IgD-negative memory B cell (primary cell): Measurements from ENCODE around the gene MCRIP2. TPM values are rescaled to one million over a fixed set of nuclear protein-coding genes. Genes with fewer than 3 reads are reported as not detected.

ENCODE experiments used
- H3K27ac Mint-ChIP-seq, 3 donors: one replicate each; pipeline ENCODE4 v1.8.0; 2020 to 2022; ENCODE audit warnings: mild to moderate bottlenecking in 3 of 3, mixed read lengths in 3 of 3, moderate library complexity in 1 of 3
- H3K27me3 Mint-ChIP-seq: one replicate; pipeline ENCODE4 v1.8.0; 2021; ENCODE audit warnings: mixed read lengths
- H3K36me3 Mint-ChIP-seq: one replicate; pipeline ENCODE4 v1.8.0; 2020; ENCODE audit warnings: mild to moderate bottlenecking, mixed read lengths
- H3K4me1 Mint-ChIP-seq, 3 donors: one replicate each; pipeline ENCODE4 v1.8.0; 2020 to 2022; ENCODE audit warnings: mixed read lengths in 3 of 3, mild to moderate bottlenecking in 1 of 3
- H3K4me3 Mint-ChIP-seq, 4 donors: one replicate each; pipeline ENCODE4 v1.8.0; 2020 to 2022; ENCODE audit warnings: mild to moderate bottlenecking in 4 of 4, mixed read lengths in 4 of 4, moderate library complexity in 3 of 4
- H3K9me3 Mint-ChIP-seq, 3 donors: one replicate each; pipeline ENCODE4 v1.8.0; 2020 to 2021; ENCODE audit warnings: mixed read lengths in 3 of 3, mild to moderate bottlenecking in 1 of 3
- polyA plus RNA-seq: library from polyadenylated mRNA; unstranded; fragments of 300-500 nt; fragmentation: Illumina TruSeq; gene quantifications from one replicate; pipeline ENCODE4 v1.2.3, GENCODE V29; 2021

The MCRIP2 gene
- polyA plus RNA-seq, 1 donor from 2014 or later = 52.8 TPM

DNA sequence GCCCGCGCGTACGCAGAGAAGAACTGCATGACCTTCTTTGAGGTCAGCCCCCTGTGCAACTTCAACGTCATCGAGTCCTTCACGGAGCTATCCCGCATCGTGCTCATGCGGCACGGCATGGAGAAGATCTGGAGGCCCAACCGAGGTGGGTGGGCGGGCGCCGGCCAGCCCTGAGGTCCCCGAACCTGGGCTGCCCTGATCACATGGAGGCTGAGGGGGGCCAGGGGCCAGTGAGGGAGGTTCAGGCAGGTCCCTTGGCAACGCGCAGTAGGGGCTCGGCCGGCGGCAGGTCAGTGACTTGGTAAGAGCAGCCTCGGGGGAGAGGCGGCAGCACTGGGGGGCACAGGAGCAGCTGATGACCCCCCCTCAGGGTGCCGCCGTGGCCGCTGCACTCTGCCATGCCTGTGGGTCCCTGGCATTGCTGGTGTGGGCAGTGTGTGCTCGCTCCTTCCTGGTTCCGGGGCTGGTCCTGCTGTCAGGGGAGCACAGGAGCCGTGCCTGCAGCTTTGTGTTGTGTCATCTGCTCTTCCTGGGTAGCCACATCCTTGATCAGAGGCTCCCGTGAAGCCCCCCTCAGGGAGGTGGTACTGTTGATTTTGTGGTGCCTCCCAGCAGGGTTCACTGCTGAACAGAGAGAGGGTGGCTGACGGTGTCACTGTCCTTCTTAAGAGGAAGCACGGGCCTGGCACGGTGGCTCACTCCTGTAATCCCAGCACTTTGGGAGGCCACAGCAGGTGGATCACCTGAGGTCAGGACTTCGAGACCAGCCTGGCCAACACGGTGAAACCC is 15.5 kb upstream of the MCRIP2 start:
- Mint-ChIP-seq H3K9me3 (no peaks in the 10 kb centered on the region), H3K27ac (no peak overlapping the region), H3K36me3 (peaks cover 2% of the 10 kb centered on the region), H3K27me3 (no peaks in the 10 kb centered on the region), H3K4me1 (peaks cover 0 to 2% (median 0%) of the 10 kb centered on the region in 3 donors), H3K4me3 (no peak overlapping the region)

DNA sequence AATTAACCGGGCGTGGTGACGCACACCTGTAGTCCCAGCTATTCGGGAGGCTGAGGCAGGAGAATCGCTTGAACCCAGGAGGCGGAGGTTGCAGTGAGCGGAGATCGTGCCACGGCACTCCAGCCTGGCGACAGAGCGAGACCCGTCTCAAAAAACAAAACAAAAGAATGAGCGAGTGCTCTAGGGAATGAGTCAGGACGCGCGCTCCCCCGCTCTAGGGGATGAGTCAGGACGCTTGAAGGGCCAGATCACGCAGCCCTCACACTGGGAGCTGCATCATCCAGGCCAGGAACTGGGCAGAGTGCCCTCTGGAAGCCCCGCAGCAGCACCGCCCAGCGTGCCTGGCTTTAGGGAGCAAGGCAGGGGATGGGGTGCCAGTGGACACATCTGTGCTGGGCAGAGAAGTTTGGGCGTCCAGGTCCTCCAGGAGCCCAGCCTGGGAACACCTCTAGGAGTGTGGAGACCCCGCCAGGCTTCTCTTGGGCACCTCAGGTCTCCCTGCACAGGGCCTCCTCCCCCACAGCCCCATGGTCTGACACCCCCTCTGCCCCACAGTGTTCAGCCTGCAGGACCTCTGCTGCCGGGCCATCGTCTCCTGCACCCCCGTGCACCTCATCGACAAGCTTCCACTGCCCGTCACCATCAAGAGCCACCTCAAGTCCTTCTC is 14.7 kb upstream of the MCRIP2 start:
- Mint-ChIP-seq H3K27ac (peak overlapping the region in 1 of 3 donors; percentile 21), H3K4me3 (peak overlapping the region in 1 of 4 donors; percentile 28), H3K27me3 (no peaks in the 10 kb centered on the region), H3K36me3 (peaks cover 2% of the 10 kb centered on the region), H3K9me3 (no peaks in the 10 kb centered on the region), H3K4me1 (peaks cover 0 to 2% (median 0%) of the 10 kb centered on the region in 3 donors)

DNA sequence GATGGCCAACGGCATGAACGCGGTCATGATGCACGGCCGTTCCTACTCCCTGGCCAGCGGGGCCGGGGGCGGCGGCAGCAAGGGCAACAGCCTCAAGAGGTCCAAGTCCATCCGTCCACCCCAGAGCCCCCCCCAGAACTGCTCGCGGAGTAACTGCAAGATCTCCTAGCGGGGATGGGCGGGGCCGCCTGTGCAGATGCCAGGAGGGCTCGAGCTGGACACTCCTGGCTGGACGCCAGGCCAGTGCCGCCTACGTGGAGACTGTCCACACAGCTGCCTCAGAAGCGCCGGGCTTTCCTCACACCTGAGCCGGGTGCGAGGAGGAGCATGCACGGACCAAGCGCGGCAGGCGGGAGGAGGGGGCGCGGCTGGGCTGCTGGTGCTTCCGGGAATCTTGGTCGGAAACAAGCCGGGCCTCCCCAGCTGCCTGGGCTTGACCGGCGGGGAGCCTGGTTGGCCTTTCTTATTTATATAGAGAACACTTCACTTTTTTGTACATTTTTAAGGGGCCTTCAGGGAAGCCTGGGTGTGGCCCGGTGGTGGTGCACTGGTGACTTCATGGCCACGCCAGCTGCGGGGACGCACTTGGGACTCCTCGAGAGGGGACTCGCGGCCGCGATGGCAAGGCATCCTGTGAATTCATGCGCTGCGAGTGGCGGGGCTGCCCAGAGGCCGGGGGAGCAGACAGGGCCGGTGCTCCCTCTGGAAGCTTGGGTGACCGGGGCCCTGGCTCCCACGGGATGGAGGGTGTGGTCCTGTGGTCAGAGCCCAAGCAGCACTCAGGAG is 14.0 kb upstream of the MCRIP2 start:
- Mint-ChIP-seq H3K27me3 (no peaks in the 10 kb centered on the region), H3K27ac (no peak overlapping the region), H3K36me3 (peaks cover 2% of the 10 kb centered on the region), H3K4me3 (no peak overlapping the region), H3K4me1 (peaks cover 0 to 2% (median 0%) of the 10 kb centered on the region in 3 donors), H3K9me3 (no peaks in the 10 kb centered on the region)

DNA sequence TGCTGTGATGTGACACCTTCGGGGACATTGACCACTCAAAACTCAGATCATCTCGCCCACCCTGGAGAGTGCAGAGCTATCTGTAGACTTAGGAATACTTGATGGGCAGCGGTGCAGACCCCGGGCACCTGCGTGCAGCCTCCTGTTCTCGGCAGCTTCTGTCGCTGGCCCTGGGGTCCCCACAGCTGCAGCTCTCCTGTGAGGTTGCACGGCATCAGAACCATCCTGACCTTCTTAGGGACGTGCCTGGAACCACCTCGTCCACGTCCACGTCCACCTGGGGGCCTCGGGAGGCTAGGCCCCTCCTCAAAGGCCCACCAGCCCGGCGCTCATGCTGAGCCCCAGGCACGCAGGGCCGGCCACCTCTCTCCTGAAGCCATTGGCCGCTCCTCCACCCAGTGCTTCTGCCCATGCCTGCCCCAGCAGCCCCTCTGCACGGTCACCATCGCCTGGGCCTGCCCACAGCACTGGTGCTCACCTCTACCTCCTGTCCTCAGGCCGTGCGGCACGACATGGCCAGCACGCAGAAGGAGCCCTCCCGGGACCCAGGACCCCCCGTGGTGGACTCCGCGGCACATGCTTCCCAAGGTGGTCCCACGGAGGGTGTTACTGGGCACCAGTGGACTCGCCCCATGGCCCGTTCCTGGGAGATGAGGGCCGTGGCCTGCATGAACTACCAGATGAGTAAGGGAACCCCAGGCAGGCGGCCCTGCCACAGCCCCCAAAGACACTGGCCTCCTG is 13.1 kb upstream of the MCRIP2 start:
- Mint-ChIP-seq H3K36me3 (peaks cover 2% of the 10 kb centered on the region), H3K4me3 (no peak overlapping the region), H3K27ac (peak overlapping the region in 2 of 3 donors; percentile 51 to 63), H3K4me1 (peaks cover 0 to 2% (median 0%) of the 10 kb centered on the region in 3 donors), H3K9me3 (no peaks in the 10 kb centered on the region), H3K27me3 (no peaks in the 10 kb centered on the region)

DNA sequence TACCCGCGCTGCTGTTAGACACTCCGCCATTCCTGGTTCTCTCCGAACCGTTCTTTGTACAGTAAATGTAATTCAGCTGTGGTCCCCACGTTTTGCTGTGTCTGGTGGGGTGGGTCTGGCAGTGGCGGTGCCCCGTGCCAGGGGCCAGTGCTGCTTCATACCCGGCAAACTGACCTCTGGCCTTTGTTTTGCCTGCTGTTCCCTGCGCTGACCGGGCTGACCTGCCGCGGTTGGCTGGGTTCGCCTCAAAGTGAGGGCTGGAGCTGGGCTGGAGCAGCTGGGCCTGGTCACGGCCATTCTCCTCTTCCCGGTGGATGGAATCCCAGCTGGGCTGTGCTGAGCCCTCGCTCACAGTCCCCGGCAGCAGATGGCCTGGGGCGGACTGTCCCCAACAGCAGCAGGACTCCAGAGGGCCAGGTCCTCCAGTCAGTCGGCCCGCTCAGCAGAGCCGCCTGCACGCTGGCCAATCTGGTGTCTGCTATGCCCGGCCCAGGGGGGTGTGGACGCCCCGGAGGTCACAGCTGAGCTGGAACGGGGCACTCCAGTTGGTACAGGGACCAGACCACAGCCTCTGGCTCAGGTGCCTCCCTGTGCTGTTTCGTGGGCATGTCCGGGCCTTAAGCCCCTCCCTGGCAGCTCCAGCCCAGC is 12.3 kb upstream of the MCRIP2 start:
- Mint-ChIP-seq H3K4me3 (no peak overlapping the region), H3K4me1 (peaks cover 0 to under 1% (median 0%) of the 10 kb centered on the region in 3 donors), H3K27ac (peak overlapping the region in 2 of 3 donors; percentile 51 to 63), H3K9me3 (no peaks in the 10 kb centered on the region), H3K36me3 (peaks cover 2% of the 10 kb centered on the region), H3K27me3 (no peaks in the 10 kb centered on the region)

DNA sequence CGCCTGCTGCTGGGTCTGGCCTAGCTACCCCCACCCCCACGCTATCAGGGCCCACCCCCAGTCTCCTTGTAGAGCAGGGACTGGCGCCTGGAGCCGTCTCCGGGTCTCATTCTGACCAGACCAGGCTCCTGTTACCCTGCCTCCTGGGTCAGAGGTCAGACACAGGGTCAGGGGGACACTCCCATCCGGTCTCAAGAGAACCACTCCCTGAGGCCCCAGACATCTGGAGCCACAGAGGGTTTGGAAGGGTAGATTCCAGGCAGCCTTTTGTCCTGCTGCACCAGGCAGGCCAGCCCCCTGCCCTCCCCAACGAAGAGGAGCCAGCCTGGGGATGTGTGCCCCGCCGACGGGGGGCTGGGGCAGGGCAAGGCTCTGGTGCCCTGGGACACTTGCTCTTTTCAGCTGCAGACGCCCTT is 11.8 kb upstream of the MCRIP2 start:
- Mint-ChIP-seq H3K27me3 (no peaks in the 10 kb centered on the region), H3K4me3 (no peak overlapping the region), H3K27ac (no peak overlapping the region), H3K9me3 (no peaks in the 10 kb centered on the region), H3K36me3 (peaks cover 2% of the 10 kb centered on the region), H3K4me1 (peaks cover 0 to 2% (median 0%) of the 10 kb centered on the region in 3 donors)

DNA sequence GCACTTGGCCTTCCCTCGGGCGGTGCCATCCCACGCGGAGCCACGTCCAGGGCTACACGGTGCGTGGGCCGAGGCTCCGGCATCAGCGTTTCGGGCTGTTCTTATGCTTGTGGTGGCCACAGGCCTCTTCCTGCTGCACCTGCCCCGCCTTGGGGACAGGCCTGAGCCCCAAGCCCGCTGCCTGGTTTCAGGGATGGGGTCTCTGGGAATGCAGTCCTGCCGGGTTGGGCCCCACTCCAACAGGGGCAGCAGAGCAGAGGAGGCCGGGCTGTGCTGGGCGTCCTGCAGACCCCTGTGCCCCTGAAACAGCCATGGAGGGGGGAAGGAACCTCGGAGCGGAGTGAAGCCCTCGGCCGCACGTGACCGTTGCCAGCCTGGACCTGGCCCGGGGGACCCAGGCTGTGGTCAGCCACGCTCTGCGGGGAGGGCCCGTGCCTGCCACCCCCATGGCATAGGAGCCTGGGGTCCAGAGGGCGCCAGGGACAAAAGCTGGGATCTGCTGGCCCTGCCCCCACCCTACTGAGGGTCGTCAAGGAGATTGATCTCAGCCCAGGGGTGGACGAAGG is 11.3 kb upstream of the MCRIP2 start:
- Mint-ChIP-seq H3K4me1 (peaks cover 0 to 5% (median 0%) of the 10 kb centered on the region in 3 donors), H3K4me3 (no peak overlapping the region), H3K27me3 (no peaks in the 10 kb centered on the region), H3K36me3 (peaks cover 2% of the 10 kb centered on the region), H3K27ac (no peak overlapping the region), H3K9me3 (no peaks in the 10 kb centered on the region)

DNA sequence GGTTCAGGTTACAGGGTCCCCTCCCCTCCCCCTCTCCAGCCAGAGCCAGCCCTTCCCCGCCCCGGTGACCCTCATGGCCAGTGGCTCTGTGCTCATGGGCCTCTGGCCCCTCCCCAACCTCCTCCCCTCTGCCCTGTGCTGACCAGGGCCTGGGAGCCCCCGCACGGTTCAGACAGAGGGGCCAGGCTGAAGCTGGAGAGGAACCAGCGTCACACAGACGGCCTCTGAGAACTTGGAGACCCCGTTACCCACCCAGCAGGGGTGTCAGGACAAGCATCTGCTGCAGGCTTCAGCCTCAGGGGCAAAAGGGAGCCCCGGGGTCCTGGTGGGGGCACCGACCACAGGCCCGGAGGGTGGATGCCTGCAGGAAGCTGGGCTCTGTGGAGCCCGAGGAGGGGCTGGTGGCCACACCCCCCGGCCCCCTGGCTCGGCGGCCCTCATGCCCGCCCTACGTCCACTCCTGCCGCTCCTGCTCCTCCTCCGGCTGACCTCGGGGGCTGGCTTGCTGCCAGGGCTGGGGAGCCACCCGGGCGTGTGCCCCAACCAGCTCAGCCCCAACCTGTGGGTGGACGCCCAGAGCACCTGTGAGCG is 10.7 kb upstream of the MCRIP2 start, which contains the start of gene WFIKKN1:
TSS of gene WFIKKN1 (plus strand) at position 171 of the 591 bp plus-strand sequence. CDS start at position 440, 269 bp downstream.
- H3K9me3 Mint-ChIP-seq = no peaks in the 10 kb centered on the region
- peaks cover 0 to 5% (median 0%) of the 10 kb centered on the region in 3 donors for H3K4me1 Mint-ChIP-seq
- H3K27ac Mint-ChIP-seq = no peak within 1 kb of the TSS
- peak within 1 kb of the TSS in 1 of 4 donors; percentile 12 for H3K4me3 Mint-ChIP-seq
- peaks cover 2% of the 10 kb centered on the region for H3K36me3 Mint-ChIP-seq
- no peaks in the 10 kb centered on the region for H3K27me3 Mint-ChIP-seq

DNA sequence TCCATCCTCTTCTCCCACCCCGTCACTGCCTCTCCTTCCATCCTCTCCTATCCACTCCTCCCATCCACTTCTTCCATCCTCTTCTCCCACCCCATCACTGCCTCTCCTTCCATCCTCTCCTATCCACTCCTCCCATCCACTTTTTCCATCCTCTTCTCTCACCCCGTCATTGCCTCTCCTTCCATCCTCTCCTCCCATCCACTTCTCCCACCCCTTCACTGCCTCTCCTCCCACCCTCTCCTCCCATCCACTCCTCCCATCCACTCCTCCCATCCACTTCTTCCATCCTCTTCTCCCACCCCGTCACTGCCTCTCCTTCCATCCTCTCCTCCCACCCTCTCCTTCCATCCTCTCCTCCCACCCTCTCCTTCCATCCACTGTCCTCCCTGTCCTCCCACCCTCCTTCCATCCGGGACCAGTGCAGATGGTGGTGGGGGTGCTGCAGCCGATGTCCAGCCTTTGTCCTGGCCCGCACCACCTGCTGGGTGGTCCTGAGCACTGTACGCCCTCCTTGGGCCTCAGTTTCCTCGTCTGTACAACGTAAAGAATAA is 9.7 kb upstream of the MCRIP2 start:
- no peak overlapping the region for H3K27ac Mint-ChIP-seq
- peaks cover 0 to 6% (median 5%) of the 10 kb centered on the region in 3 donors for H3K4me1 Mint-ChIP-seq
- peaks cover 0 to 2% (median 0%) of the 10 kb centered on the region in 3 donors for H3K9me3 Mint-ChIP-seq
- H3K4me3 Mint-ChIP-seq = peak overlapping the region in 1 of 4 donors; percentile 12
- no peaks in the 10 kb centered on the region for H3K36me3 Mint-ChIP-seq
- peaks cover 3% of the 10 kb centered on the region for H3K27me3 Mint-ChIP-seq

DNA sequence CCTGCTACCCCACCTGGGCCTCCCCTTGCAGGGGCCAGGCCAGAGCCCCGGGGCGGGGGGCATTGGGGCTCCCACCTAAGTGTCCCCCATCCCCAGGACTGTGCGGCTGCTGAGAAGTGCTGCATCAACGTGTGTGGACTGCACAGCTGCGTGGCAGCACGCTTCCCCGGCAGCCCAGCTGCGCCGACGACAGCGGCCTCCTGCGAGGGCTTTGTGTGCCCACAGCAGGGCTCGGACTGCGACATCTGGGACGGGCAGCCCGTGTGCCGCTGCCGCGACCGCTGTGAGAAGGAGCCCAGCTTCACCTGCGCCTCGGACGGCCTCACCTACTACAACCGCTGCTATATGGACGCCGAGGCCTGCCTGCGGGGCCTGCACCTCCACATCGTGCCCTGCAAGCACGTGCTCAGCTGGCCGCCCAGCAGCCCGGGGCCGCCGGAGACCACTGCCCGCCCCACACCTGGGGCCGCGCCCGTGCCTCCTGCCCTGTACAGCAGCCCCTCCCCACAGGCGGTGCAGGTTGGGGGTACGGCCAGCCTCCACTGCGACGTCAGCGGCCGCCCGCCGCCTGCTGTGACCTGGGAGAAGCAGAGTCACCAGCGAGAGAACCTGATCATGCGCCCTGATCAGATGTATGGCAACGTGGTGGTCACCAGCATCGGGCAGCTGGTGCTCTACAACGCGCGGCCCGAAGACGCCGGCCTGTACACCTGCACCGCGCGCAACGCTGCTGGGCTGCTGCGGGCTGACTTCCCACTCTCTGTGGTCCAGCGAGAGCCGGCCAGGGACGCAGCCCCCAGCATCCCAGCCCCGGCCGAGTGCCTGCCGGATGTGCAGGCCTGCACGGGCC is 8.9 kb upstream of the MCRIP2 start:
- H3K27ac Mint-ChIP-seq = no peak overlapping the region
- peaks cover 0 to 2% (median 0%) of the 10 kb centered on the region in 3 donors for H3K9me3 Mint-ChIP-seq
- peaks cover 0 to 9% (median 6%) of the 10 kb centered on the region in 3 donors for H3K4me1 Mint-ChIP-seq
- no peaks in the 10 kb centered on the region for H3K36me3 Mint-ChIP-seq
- peaks cover 3% of the 10 kb centered on the region for H3K27me3 Mint-ChIP-seq
- no peak overlapping the region for H3K4me3 Mint-ChIP-seq

DNA sequence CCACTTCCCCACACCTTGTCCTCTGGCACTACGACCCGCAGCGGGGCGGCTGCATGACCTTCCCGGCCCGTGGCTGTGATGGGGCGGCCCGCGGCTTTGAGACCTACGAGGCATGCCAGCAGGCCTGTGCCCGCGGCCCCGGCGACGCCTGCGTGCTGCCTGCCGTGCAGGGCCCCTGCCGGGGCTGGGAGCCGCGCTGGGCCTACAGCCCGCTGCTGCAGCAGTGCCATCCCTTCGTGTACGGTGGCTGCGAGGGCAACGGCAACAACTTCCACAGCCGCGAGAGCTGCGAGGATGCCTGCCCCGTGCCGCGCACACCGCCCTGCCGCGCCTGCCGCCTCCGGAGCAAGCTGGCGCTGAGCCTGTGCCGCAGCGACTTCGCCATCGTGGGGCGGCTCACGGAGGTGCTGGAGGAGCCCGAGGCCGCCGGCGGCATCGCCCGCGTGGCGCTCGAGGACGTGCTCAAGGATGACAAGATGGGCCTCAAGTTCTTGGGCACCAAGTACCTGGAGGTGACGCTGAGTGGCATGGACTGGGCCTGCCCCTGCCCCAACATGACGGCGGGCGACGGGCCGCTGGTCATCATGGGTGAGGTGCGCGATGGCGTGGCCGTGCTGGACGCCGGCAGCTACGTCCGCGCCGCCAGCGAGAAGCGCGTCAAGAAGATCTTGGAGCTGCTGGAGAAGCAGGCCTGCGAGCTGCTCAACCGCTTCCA is 8.1 kb upstream of the MCRIP2 start:
- Mint-ChIP-seq H3K36me3 (no peaks in the 10 kb centered on the region), H3K4me3 (peak overlapping the region in 1 of 4 donors; percentile 52), H3K27ac (no peak overlapping the region), H3K9me3 (peaks cover 0 to 2% (median 0%) of the 10 kb centered on the region in 3 donors), H3K27me3 (peaks cover 3% of the 10 kb centered on the region), H3K4me1 (peaks cover 0 to 10% (median 6%) of the 10 kb centered on the region in 3 donors)
